Inferior parietal cortex (tissue), 1 donor: ENCODE results near the gene GSX1.

Experiments
- DNase-seq: peaks from one replicate; pipeline ENCODE4 v3.0.0-alpha.2; 2016; ENCODE audit errors: extremely low spot score

GSX1 gene

DNA sequence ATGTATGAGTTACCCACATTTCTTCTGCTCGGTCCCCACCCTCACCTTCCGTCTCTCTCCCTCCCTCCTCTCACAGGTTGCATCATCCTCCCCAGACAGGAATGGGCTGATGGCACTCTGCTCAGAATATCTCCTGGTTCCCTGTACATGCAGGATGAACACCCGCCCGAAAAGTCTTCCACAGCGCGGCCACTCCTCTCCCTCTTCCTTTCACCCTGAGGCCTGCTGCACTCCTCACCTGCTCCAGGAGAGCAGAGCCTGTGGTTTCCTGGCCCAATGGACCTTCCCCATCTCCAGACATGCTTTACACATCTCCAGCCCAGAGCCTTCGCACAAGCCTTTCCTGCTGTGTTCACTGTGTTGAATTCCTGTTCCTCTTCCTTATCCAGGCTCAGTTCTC lies 40.9 kb downstream of the GSX1 start:
- DNase-seq, result no peak

DNA sequence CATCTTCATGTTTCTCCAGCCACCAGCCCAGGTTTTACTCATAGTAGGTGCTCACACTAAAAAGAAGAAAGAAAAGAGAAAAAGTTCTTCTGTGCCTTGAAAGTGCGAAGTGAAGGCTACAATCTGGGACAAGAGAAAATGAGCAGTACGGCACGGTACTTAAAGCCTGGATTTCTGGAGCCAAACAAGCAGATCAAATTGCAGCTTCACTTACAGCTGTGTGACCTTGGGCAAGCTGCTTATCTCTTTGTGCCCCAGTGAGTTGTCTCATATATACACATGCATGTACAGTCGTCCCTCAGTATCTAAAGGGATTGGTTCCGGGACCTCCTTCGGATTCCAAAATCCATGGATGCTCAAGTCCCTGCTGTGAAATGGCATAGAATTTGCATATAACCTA lies 41.8 kb downstream of the GSX1 start:
- no peak for DNase-seq

DNA sequence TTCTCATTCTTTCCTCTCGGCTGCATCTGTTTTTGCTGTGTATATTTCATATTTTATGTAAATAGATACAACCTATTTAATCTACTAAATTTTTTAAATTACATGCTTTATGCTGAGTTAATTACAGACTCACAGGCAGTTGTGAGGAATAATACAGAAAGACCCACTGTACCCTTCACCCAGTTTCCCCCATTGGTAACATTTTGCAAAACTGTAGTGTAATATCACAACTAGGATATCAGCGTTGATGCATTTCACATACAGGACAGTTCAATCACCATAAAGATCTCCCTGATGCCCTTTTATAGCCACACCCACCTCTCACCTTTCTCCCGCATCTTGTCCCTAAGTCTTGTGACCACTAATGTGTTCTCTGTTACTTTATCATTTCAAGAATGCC lies 43.5 kb downstream of the GSX1 start:
- no peak for DNase-seq

DNA sequence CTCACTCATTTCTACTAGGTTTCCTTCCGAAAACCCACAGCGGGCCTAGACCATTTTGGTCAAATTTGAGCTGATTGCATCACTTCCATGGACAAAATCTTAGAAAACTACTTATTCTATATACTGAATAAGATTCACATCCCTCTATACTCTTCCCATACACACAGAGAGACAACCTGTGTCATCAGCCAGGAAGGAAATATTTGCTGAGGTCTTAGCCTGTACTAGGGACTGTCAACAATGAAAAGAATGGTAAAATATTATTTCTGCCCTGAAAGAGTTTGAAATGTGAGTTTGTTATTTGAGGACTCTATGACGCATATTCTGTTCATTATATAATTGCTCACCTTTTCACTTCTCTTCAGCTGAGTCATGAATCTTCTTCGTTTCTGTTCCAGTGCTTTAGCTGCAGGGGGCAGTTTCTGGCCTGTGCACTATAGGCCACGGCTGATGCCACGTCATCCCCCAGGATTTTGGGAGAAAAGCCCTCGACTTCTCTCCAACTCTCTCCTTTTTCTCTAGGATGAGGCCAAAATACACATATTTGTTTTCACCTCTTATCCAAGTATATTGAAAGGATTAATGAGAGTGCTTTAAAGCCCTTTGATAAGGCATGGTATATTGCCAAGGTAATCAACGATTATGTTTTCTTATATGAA lies 47.7 kb downstream of the GSX1 start:
- no peak for DNase-seq

DNA sequence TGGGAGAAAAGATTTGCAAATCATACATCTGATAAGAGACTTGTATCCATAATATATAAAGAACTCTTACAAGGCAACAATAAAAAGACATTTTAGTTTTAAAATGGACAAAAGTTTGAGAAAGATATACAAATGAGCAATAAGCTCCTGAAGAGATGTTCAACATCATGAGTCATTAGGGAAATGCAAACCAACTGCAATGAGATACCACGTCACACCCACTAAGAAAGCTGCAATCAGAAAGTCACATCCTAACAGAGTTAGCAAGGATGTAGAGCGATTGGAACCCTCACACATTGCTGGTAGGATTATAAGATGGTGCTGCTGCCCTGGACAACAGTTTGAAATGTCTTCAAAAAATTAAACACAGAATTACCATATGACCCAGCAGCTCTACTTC lies 50.3 kb downstream of the GSX1 start:
- DNase-seq, result no peak
